Panc1 (cell line): Measurements from ENCODE around the gene GJB2.

Source experiments
- CTCF ChIP-seq: fragments of 450-650 bp; IDR thresholded peaks from 2 replicates; pipeline ENCODE4 v1.5.1; 2017; ENCODE audit warnings: mild to moderate bottlenecking
- POLR2AphosphoS5 ChIP-seq: IDR thresholded peaks from 2 replicates; pipeline ENCODE4 v1.6.1; 2012; ENCODE audit warnings: mild to moderate bottlenecking, low read depth, low read length, moderate library complexity
- REST ChIP-seq, 2 experiments: IDR thresholded peaks; 2 replicates each; pipeline ENCODE4 v1.6.1; 2011 to 2012; ENCODE audit warnings: low read depth in 2 of 2, control low read depth in 1 of 2, low read length in 1 of 2, mild to moderate bottlenecking in 1 of 2, moderate library complexity in 1 of 2; ENCODE audit not compliant: insufficient read depth in 1 of 2
- SIN3A ChIP-seq: IDR thresholded peaks from 2 replicates; pipeline ENCODE4 v1.6.1; 2012; ENCODE audit warnings: low read depth, mild to moderate bottlenecking, low read length, moderate library complexity, borderline replicate concordance; ENCODE audit not compliant: insufficient read depth
- TCF7L2 ChIP-seq: IDR thresholded peaks from 2 replicates; pipeline ENCODE4 v1.6.1; 2011; ENCODE audit warnings: mild to moderate bottlenecking, low read depth, low read length, inconsistent platforms

DNA sequence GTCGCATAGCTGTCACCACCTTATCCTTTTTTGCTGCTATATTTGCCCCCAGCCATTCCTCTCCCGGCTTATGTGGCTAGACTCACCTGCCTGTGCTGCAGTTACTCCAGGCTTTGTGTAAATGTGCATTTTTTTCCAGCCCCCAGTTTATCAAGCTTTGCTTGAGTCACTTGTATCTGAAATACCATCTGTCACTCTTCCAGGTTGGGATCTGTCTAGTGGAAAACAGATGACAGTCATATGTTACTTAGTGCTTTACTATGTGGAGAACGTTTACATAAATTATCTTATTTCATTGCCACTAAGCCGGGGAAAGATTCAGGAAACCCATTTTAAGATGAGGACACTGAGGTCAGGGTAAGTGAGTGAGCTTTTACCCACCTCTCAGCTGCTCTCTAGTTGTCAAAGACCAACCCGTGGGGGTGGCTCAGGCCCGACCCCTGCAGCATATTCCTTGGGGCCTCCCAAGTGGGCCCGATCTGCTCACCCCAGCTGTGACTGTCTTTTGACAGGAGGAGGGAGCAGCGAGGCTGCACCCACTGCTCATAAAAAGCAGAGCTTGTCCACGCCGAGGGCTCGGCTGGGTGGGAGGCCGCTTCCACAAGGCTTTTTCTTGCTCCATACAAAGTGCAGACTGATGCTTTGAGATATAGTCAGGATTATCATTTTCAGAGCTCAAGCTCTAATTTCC, 7.2 kb downstream of the GJB2 start:
- TF ChIP-seq CTCF = no peak
- TF ChIP-seq TCF7L2 = no peak
- no peak for TF ChIP-seq REST (IDR thresholded peaks at IDR 0.05; ENCODE audit: insufficient read depth in 1 of 2, low read depth in 2 of 2, low read length in 1 of 2)
- TF ChIP-seq POLR2AphosphoS5 = no peak
- TF ChIP-seq SIN3A = no peak
